PC-3 (cell line): Measurements from ENCODE around the gene C11orf98. TPM values are rescaled to one million over a fixed set of nuclear protein-coding genes. Genes with fewer than 3 reads are reported as not detected.

Experiments used
- ATAC-seq: fragments of 200-7000 bp; cut with Tn5 transposase; 2 replicates; pipeline ENCODE4 v1.9.1; 2020; ENCODE audit warnings: mild to moderate bottlenecking, moderate library complexity
- BruUV-seq: library from RNA; stranded (reverse); fragments of 400-500 nt; replicated peaks from 2 replicates; lab custom pipeline; 2021; lab: Mats Ljungman, UMichigan
- CTCF ChIA-PET: fragments of 300-600 bp; sonication (Branson Sonifier 250); formaldehyde crosslinking; loops from one replicate; lab custom pipeline; 2022; ENCODE audit warnings: antibody characterized with exemption; lab: Charles Lee
- POLR2A ChIA-PET: fragments of 300-600 bp; sonication (Branson Sonifier 250); formaldehyde crosslinking; loops from one replicate; lab custom pipeline; 2022; ENCODE audit warnings: antibody characterized with exemption; ENCODE audit not compliant: unreplicated experiment; lab: Charles Lee
- DNase-seq: peaks from one replicate; pipeline ENCODE4 v3.0.0-alpha.2; 2015
- H2AFZ ChIP-seq: fragments of 300-600 bp; sonication (generic); 2 replicates; pipeline ENCODE4 v1.6.0; 2016; ENCODE audit warnings: antibody characterized with exemption, low read length
- H3F3A ChIP-seq: fragments of 300-600 bp; sonication (generic); one replicate; pipeline ENCODE4 v1.6.0; 2017; ENCODE audit warnings: antibody characterized with exemption, low read length, control low read depth, mild to moderate bottlenecking; ENCODE audit not compliant: unreplicated experiment
- H3K27ac ChIP-seq: fragments of 300-600 bp; sonication (generic); 2 replicates; pipeline ENCODE4 v1.5.1; 2016; ENCODE audit warnings: mild to moderate bottlenecking, low read length
- H3K27me3 ChIP-seq: fragments of 300-600 bp; sonication (generic); 2 replicates; pipeline ENCODE4 v1.6.1; 2016; ENCODE audit warnings: low read length, mixed read lengths
- H3K36me3 ChIP-seq: fragments of 300-600 bp; sonication (generic); 2 replicates; pipeline ENCODE4 v1.6.1; 2016; ENCODE audit warnings: low read depth, mixed run types, low read length, mixed read lengths
- H3K4me1 ChIP-seq: fragments of 300-600 bp; sonication (generic); 2 replicates; pipeline ENCODE4 v1.5.1; 2016; ENCODE audit warnings: low read length; ENCODE audit not compliant: insufficient read depth
- H3K4me2 ChIP-seq: fragments of 300-600 bp; sonication (generic); 2 replicates; pipeline ENCODE4 v1.6.0; 2016; ENCODE audit warnings: low read length
- H3K4me3 ChIP-seq: fragments of 300-600 bp; sonication (generic); 2 replicates; pipeline ENCODE4 v1.5.1; 2016; ENCODE audit warnings: mild to moderate bottlenecking, low read length, mixed read lengths
- H3K79me2 ChIP-seq: fragments of 300-600 bp; sonication (generic); 2 replicates; pipeline ENCODE4 v1.6.1; 2017; ENCODE audit warnings: low read length, mixed read lengths
- H3K9ac ChIP-seq: fragments of 300-600 bp; sonication (generic); 2 replicates; pipeline ENCODE4 v1.6.0; 2016; ENCODE audit warnings: mild to moderate bottlenecking, low read length
- H3K9me2 ChIP-seq: fragments of 300-600 bp; sonication (generic); replicated peaks from 2 replicates; pipeline ENCODE4 v1.6.1; 2016; ENCODE audit warnings: mixed run types, low read length, mixed read lengths
- H3K9me3 ChIP-seq: fragments of 300-600 bp; sonication (generic); 2 replicates; pipeline ENCODE4 v1.6.1; 2016; ENCODE audit warnings: low read length, mixed read lengths
- H4K20me1 ChIP-seq: fragments of 300-600 bp; sonication (generic); 2 replicates; pipeline ENCODE4 v1.6.1; 2016; ENCODE audit warnings: low read length, mixed read lengths
- EZH2 ChIP-seq: fragments of 300-600 bp; sonication (generic); IDR thresholded peaks from one replicate; pipeline ENCODE4 v1.6.1; 2017; ENCODE audit warnings: antibody characterized with exemption, mild to moderate bottlenecking, low read length; ENCODE audit not compliant: unreplicated experiment
- EZH2phosphoT487 ChIP-seq: fragments of 300-600 bp; sonication (generic); IDR thresholded peaks from 2 replicates; pipeline ENCODE4 v1.6.1; 2018; ENCODE audit warnings: mild to moderate bottlenecking, antibody characterized with exemption, low read length, borderline replicate concordance
- intact Hi-C: fragments of 100-400 bp; cut with micrococcal nuclease; formaldehyde crosslinking; loops from 2 replicates; pipeline ENCODE4 v1.9.0; 2023
- total RNA-seq: library from RNA; depleted of rRNA; stranded (reverse); fragments of >200 nt; gene quantifications from 2 replicates; pipeline ENCODE4 v1.2.3, GENCODE V29; 2014
- TF ChIP-seq, protein P1 (sequence below): fragments of 300-600 bp; sonication (generic); conservative IDR thresholded peaks from 2 replicates; pipeline ENCODE4 v1.5.1; 2017; ENCODE audit warnings: antibody characterized with exemption, low read depth, mild to moderate bottlenecking, low read length

Gene C11orf98
- total RNA-seq, 1 experiment from 2014 or later, result 302 TPM

DNA sequence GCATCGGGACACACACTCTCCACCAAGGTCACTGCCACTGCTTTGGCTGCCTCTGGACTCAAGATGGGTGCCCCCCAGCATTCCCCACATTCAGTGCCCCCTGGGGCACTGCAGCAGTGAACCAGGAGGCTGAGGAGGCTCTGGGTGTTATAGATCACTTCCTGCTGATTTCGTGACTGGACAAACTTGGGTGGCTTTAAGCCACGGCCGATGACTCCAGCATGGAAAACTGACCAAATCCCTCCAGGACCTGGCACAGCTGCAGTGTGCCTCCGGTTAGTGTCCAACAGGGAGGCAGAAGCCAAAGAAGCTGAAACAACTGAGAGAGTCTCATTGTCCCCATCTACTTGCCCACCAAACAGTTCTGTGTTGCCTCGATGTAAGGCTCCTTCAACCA lies 17.4 kb downstream of the C11orf98 start:
- intact Hi-C loops, result loop anchor here (5.0 kb wide), 1 partner anchor 35 kb away; the partner anchor contains the start of genes EML3 and ROM1
- peaks cover 29% of the 10 kb centered on the region for H3K36me3 ChIP-seq
- H4K20me1 ChIP-seq, result no peaks in the 10 kb centered on the region
- H3K27me3 ChIP-seq, result no peaks in the 10 kb centered on the region
- POLR2A ChIA-PET, result no interaction called here
- DNase-seq (no peak), ATAC-seq (no peak)
- H3K9ac ChIP-seq, result no peak overlapping the region
- TF ChIP-seq EZH2phosphoT487, result no peak
- no peak for TF ChIP-seq EZH2
- TF ChIP-seq, protein P1, sequence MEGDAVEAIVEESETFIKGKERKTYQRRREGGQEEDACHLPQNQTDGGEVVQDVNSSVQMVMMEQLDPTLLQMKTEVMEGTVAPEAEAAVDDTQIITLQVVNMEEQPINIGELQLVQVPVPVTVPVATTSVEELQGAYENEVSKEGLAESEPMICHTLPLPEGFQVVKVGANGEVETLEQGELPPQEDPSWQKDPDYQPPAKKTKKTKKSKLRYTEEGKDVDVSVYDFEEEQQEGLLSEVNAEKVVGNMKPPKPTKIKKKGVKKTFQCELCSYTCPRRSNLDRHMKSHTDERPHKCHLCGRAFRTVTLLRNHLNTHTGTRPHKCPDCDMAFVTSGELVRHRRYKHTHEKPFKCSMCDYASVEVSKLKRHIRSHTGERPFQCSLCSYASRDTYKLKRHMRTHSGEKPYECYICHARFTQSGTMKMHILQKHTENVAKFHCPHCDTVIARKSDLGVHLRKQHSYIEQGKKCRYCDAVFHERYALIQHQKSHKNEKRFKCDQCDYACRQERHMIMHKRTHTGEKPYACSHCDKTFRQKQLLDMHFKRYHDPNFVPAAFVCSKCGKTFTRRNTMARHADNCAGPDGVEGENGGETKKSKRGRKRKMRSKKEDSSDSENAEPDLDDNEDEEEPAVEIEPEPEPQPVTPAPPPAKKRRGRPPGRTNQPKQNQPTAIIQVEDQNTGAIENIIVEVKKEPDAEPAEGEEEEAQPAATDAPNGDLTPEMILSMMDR, result no peak
- no peak overlapping the region for H3K4me2 ChIP-seq
- no peak overlapping the region for H2AFZ ChIP-seq
- peaks cover 59% of the 10 kb centered on the region for H3K79me2 ChIP-seq
- H3K4me3 ChIP-seq, result no peak overlapping the region
- peaks cover 21% of the 10 kb centered on the region for H3K4me1 ChIP-seq
- H3K9me2 ChIP-seq, result no peaks in the 10 kb centered on the region
- CTCF ChIA-PET, result no interaction called here
- no peaks in the 10 kb centered on the region for H3F3A ChIP-seq
- no TSS peak for BruUV-seq
- no peak overlapping the region for H3K27ac ChIP-seq
- H3K9me3 ChIP-seq, result no peaks in the 10 kb centered on the region

DNA sequence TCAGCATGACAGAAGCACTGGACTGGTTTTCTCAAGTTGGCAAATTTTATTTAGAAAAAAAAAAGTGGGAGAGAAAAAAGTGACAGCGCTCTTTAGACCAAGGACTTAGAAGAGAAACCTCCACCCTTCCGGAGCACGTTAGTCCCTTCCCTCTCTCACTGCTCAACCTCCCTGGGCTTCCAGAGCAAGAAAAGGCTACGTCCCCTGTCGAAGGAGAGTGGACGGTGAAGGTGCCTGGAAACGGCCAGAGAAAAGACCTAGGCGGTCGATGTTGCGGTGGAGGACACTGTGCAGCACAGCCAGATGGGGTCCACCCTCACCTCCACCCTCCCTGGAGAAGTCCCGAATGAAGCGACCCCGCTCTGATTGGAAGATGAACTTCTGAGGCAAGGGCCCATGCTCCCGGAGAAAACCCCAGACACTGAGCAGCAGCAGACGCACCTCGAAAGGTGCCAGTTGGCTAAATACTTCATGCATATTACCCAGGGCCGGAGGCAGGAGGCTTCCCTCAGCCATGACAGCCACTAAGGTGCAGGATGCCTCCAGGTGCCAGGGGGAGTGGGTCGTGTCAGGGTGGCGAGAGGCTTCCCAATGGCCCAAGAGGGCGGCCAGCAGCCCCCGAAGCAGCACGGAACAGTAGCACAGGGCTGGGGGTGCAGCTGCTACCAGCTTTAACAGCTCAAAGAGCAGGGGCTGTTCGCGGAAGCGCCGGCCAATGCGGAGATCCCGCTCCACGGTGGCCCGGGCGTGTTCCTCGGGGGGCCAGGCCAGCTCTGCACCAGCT lies 18.0 kb downstream of the C11orf98 start:
- ChIA-PET CTCF (interaction anchor here (0.7 to 1.0 kb wide), 3 partner anchors 87 to 234 kb away, joined by 4 to 5 read pairs (median 4); partner anchors contain the start of gene SLC3A2), POLR2A (interaction anchor here (0.6 to 0.7 kb wide), 3 partner anchors 55 to 194 kb away, joined by 3 to 14 read pairs (median 6); no protein-coding TSS in a partner anchor)
- Histone ChIP-seq H3K79me2 (peaks cover 59% of the 10 kb centered on the region), H3K27ac (no peak overlapping the region), H4K20me1 (no peaks in the 10 kb centered on the region), H3K4me2 (peak overlapping the region; percentile 54), H3K9me3 (no peaks in the 10 kb centered on the region), H3K27me3 (no peaks in the 10 kb centered on the region), H3F3A (no peaks in the 10 kb centered on the region), H3K4me3 (peak overlapping the region; percentile 95; the same call in 1 of the 2 replicates), H3K4me1 (peaks cover 16% of the 10 kb centered on the region), H3K9me2 (no peaks in the 10 kb centered on the region), H2AFZ (0 out of 2 replicates have a peak overlapping the region, but pooled peaks have one; percentile 19), H3K9ac (peak overlapping the region; percentile 13; the same call in 1 of the 2 replicates), H3K36me3 (peaks cover 30% of the 10 kb centered on the region)
- DNase-seq, result no peak
- BruUV-seq, result TSS peak; percentile 46
- TF ChIP-seq EZH2, result no peak
- ATAC-seq, result no peak
- intact Hi-C loops, result loop anchor here (5.0 kb wide), 1 partner anchor 35 kb away; the partner anchor contains the start of genes EML3 and ROM1

DNA sequence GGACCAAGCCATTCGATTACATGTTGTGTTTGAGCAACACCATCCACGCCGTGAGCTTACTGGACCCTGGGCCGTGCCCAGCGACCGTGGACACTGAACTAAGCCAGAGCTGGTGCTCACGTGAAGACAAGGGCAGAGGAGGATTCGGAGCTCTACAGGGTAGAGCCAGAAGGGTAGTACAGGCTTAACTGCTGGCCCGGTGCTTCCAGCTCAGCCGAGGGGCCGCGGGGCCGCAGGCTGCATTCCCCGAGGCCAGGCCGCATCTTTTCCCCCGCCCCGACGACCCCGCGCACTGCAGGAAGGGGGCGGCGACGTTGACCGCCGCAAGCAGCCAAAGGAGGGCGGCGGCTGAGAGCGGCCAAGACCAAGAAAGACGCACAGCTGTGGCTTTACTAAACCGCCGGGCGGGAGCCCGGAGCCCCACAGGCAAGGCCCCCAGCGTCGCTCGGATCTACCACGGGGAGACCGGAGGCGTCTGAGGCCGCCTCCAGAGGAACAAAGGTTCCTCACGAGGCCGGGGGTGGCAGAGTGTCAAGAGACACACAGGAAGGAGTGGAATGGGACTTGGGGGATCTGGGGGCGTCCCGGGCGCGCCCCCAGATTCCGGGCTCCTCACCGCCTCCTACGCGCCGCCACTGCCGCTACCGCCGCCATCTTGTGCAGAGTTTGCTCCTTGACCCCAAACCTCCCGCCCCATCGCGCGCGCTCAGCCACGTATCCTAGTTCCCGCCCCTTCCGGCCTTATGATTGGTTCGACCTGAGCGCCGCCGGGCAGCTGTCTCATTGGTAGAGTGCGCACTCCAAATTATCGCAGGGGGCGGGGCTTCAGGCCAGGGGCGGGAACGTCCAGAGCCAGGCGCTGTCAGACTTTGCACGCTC lies 18.8 kb downstream of the C11orf98 start, which contains the start of gene GANAB:
Gene GANAB (minus strand): TSS at position 668 of the 879 bp plus-strand sequence. CDS start 14 bp downstream, at position 654.
- Histone ChIP-seq H3K27me3 (no peaks in the 10 kb centered on the region), H3K4me3 (peak within 1 kb of the TSS; percentile 95), H4K20me1 (no peaks in the 10 kb centered on the region), H3K9me2 (no peaks in the 10 kb centered on the region), H3F3A (no peaks in the 10 kb centered on the region), H2AFZ (peak within 1 kb of the TSS; percentile 57), H3K36me3 (peaks cover 30% of the 10 kb centered on the region), H3K9ac (peak within 1 kb of the TSS; percentile 95), H3K79me2 (peaks cover 59% of the 10 kb centered on the region), H3K9me3 (no peaks in the 10 kb centered on the region), H3K4me1 (peaks cover 10% of the 10 kb centered on the region), H3K27ac (peak within 1 kb of the TSS; percentile 64), H3K4me2 (peak within 1 kb of the TSS; percentile 90)
- POLR2A ChIA-PET, result interaction anchor here (0.6 to 0.7 kb wide), 6 partner anchors 31 to 195 kb away, joined by 3 to 14 read pairs (median 6); partner anchors contain the start of gene TUT1
- intact Hi-C loops, result loop anchor here (5.0 kb wide), 1 partner anchor 34 kb away; the partner anchor contains the start of genes EML3 and ROM1
- CTCF ChIA-PET, result interaction anchor here (0.7 to 1.0 kb wide), 3 partner anchors 86 to 234 kb away, joined by 4 to 5 read pairs (median 4); partner anchors contain the start of gene SLC3A2
- BruUV-seq, result TSS peak; percentile 50
- ATAC-seq (peak; percentile 98), DNase-seq (peak; percentile 99)
- TF ChIP-seq EZH2phosphoT487 (no peak), EZH2 (no peak)
- TF ChIP-seq, protein P1, result no peak
